Right kidney (tissue), 9 donors: Measurements from ENCODE around the gene KLK3.
"Not testable (repeated sequence)": the region's sequence is repeated elsewhere in the genome, so short reads cannot be mapped to it uniquely, and the experiment has no call there.

Source experiments
- DNase-seq: peaks from one replicate; pipeline ENCODE4 v3.0.0-alpha.2; 2016
- long read RNA-seq, 8 donors: transcript quantifications; one replicate each; lab custom pipeline, GENCODE V29; 2026

Gene KLK3
- long read RNA-seq, donor 1 = 0 reads
- long read RNA-seq, donor 2 = 0 reads
- long read RNA-seq, donor 3 = 0 reads
- long read RNA-seq, donor 4 = 0 reads
- long read RNA-seq, donor 5 = 0 reads
- long read RNA-seq, donor 6 = 0 reads
- long read RNA-seq, donor 7 = 0 reads
- long read RNA-seq, donor 8 = 0 reads

DNA sequence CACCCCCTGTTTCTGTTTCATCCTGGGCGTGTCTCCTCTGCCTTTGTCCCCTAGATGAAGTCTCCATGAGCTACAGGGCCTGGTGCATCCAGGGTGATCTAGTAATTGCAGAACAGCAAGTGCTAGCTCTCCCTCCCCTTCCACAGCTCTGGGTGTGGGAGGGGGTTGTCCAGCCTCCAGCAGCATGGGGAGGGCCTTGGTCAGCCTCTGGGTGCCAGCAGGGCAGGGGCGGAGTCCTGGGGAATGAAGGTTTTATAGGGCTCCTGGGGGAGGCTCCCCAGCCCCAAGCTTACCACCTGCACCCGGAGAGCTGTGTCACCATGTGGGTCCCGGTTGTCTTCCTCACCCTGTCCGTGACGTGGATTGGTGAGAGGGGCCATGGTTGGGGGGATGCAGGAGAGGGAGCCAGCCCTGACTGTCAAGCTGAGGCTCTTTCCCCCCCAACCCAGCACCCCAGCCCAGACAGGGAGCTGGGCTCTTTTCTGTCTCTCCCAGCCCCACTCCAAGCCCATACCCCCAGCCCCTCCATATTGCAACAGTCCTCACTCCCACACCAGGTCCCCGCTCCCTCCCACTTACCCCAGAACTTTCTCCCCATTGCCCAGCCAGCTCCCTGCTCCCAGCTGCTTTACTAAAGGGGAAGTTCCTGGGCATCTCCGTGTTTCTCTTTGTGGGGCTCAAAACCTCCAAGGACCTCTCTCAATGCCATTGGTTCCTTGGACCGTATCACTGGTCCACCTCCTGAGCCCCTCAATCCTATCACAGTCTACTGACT is at the start of gene KLK3:
Gene KLK3 (plus strand): TSS at position 280 of the 775 bp plus-strand sequence. CDS start 41 bp downstream, at position 321.
- DNase-seq = no peak

- no peak for DNase-seq
Observed at GRCh38 chr19:50808856-50809255, 45.9 kb upstream of the KLK3 start.

- not testable (repeated sequence) for DNase-seq
Observed at GRCh38 chr19:50811622-50812238, 43.0 kb upstream of the KLK3 start.

- no peak for DNase-seq
Observed at GRCh38 chr19:50812474-50812873, 42.2 kb upstream of the KLK3 start.

DNA sequence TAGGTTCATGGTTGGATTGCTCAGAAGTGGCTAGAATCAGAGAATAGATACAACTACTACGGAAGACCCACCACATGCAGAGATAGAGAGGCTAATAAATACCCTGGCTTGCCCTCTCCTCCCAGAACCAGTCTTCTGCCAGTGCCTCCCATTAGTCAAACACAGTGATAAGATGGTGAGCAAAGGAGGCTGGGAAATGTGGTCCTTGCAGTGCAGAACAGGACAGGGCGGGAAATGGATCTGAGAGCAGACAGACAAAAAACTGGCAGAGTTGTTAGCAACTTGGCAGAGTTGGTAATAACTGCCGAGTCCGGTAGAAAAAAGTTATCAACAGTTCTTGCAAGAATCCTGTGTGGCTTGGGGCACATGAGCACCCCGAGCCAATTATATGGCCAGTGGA is 39.8 kb upstream of the KLK3 start:
- no peak for DNase-seq

GRCh38 chr19:50815439-50815838 is 39.3 kb upstream of the KLK3 start:
- no peak for DNase-seq

GRCh38 chr19:50817941-50818858 is 36.5 kb upstream of the KLK3 start:
- peak; percentile 63 for DNase-seq

- no peak for DNase-seq
Observed at GRCh38 chr19:50818859-50819472, 35.7 kb upstream of the KLK3 start.

DNA sequence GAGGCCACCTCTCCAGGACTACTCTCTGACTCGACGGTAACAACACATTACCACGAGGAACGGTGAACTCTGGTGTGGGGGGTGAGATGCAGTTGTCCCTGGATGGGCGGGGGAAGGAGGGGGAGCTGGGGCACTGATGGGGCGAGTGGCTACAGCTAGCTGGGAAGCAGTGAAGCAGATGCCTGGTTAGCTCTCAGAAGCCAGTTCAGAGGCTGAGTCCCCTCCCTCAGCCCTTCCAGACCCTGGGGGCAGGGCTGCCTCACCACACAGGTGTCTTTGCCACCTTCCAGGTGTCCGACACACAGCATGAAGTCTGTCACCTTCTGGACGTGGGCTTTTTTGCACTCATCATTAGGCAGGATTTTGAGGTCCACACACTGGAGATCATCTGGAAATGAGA is 35.1 kb upstream of the KLK3 start:
- DNase-seq = no peak

GRCh38 chr19:50820086-50820485 is 34.6 kb upstream of the KLK3 start:
- DNase-seq = no peak

- DNase-seq = no peak
Observed at GRCh38 chr19:50820549-50821247, 34.0 kb upstream of the KLK3 start.

- no peak for DNase-seq
Observed at GRCh38 chr19:50821248-50821612, 33.5 kb upstream of the KLK3 start.

DNA sequence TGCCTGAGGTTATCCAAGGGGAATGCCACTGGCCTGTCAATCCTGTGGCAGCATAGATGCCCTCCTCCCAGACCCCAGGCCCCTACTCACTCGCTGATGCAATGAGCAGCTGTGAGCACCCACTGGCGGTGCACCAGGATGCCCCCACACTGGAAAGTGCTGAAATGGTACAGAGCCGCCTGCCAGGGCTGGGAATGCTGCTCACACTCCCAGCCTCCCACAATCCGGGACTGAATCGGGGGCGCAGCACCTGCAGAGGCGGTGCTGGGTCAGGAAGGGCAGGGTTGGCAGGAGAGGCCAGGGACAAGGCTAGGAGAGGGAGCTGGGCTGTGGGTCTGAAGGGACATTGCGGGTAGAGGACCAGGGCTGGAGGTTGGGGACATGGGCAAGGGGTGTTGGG is 33.1 kb upstream of the KLK3 start:
- no peak for DNase-seq

DNA sequence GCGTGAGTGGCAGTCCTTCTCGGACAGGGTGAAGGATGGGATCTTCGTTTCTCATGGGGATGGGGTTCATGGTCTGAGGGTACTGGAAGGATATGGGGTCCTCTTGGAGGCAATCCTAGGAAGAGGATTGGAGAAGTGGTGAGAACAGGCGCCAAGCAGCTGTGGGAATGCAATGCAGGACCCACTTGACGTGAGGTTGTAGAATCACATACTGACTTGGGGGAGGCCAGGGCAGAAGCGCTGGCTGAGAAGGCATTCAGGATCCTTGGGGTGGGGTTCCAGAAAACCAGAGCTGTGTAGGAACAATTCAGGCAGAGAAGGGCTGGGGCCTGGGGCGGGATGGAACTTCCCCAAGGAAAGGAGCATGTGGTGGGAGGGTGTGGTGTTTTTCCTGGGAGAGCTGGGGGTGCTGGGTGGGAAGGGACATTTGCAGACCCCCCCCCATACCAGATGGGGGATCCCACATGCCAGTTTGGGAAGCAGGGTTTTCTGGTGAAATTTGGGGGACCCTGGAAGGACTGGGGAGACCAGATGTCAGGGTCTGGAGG is 32.0 kb upstream of the KLK3 start:
- DNase-seq = no peak

DNA sequence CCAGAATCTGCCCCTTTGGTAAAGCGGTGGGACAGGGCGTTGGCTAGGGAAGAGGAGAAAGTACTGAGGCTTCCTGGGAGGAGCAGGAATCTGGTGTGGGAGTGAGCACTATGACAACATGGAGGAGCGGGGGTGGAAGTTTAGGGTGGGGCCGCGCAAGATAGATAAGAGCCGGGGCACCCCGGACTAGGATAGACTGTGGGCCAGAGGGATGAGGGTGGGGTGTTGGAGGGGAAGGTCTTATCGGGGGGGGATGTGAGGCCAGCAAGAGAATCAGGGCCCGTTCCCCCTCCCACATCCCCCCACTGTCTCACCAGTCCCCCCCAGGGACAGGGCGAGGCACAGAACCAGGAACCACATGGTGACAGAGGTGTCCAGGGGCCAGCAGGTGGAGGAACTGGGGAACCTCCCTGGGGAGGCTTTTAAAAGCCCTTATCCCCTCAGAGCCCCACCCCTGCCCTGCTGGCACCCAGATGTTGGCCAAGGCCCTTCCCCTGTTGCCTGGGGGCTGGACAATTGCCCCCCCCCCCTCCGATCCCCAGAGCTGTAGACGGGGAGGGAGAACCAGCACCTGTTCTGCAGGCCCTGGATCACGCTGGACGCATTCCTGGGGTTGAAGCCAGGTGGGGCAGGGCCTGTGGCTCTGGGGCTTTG is 31.2 kb upstream of the KLK3 start, which contains the start of gene KLK1:
Gene KLK1 (minus strand): TSS at position 399 of the 654 bp plus-strand sequence. CDS start 39 bp downstream, at position 360.
- DNase-seq = no peak

DNA sequence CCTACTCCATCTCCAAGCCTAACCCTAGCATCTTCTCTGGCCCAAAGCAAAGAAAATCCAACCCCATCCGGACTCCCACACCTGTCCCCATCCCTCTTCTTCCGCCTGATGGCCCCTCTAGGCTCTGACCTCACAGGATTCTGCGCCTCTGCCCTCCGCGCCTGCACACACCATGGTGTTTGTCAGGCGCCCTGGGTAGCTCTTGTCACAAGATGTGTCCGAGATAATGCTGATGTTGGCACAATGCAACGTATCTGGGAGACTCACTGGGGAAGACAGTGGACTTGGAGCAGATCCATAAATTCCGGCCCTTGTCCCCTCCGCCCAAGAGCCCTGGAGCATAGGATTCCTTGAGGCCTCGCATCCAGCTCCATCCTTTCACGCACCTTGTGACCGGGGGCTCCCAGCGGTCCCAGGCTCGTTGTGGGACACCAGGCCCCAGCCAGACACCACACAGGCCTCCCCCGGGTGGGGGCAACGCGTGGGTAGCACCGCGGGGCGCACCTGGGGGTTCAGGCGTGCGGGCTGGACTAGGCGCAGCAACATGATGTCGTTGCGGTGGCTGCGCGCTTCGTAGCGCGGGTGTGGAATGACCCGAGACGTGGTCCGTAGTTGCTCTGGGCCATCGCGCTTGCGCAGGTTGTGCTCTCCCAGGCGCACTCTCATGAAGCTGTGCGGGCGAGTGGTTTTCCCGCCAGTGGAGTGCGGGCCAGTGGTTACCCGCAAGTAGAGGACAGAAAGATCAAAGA is 28.0 kb upstream of the KLK3 start:
- no peak for DNase-seq

DNA sequence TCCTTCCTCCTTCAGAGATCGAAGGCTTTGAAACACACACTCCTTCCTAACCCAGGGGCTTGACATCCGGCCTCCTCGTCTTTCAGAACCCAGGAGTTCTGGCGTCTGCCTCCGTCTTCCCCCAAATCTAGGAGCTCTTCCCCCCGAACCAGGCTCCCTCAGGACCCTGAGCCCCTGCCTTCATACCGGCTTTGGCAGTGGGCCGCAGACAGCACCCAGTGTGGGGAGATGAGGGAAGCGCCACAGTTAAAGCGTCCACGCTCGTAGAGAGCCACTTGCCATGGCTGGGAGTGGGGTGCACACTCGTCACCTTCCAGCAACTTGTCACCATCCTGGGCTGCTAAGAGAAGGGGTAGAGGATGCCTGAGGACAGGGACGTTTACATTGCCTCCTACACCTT is 27.2 kb upstream of the KLK3 start:
- no peak for DNase-seq

- DNase-seq = no peak
Observed at GRCh38 chr19:50829801-50830200, 24.9 kb upstream of the KLK3 start.

DNA sequence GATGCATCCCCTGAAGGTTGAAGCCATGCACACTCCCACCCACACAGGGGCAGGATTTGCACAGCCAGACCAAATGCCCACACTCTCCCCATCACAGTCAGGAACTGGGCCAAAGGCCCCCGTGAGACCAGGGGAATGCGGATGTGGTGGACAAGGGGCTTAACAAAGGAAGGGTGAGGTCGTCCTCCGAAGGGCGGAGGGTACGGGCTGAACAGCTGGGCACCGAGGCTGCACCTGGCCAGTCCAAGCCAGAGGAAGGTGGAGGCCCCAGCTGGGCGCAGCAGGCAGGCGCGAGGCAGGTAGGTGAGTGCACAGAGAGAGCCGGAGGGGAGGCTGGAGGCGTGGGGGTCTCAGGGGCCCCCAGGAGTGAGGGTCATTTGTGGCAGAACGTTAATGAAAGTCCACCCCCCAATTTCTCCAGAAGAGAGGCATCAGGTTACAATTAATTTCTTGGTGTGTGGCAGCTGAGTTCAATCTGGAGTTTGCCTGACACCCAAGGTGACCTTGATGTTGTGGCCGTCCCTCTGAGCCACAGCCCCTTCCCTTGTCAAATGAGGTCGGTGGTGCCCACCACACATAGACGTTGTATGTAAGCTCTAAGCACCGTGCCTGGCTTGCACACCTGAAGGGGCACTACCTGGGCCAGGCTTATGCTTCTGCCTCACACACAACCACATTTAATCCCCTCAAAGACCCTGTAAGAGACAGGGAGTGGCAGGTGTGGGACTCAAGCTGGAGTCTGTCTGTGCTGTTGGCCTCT is 24.3 kb upstream of the KLK3 start:
- DNase-seq = peak; percentile 36
